ENCODE measurements around the gene DMPK.
"Not testable (repeated sequence)": the region's sequence is repeated elsewhere in the genome, so short reads cannot be mapped to it uniquely, and the experiment has no call there.

Gene DMPK

DNA sequence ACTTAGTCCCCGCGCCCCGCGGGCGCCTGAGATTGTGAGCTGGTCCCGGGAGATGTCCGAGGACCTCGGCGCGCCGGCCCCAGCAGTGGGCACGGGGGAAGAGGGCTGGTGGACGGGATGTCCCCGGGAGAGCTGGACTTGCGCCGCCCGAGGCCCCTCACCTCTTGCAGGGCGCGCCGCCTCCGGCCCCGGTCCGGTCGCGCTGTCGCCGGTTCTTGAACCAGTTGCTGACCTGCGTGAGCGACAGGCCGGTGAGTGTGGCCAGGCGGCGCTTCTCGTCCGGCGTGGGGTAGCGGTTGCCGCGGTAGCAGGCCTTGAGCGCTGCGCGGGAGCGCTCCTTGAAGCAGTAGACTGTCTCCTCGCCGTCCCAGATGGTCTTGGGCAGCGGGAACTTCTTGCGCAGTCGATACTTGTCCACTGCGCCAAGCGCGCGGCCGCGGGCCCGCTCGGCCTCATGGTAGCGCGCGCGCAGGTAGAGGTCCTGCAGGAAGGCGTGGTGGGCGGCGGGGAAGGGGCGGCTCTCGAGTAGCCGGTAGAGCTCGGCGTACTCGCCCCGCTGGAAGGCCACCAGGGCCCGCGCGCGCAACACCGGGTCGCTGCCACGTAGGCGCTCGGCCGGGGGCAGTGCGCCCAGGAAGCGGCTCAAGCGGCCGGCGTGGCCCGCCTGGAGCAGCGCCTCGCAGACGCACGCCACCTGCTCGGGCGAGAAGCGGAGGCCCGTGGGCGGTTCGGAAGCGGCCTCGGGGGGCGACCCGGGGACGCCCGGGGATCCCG lies 14.2 kb downstream of the DMPK start:
- DNase-seq, result no peak

DNA sequence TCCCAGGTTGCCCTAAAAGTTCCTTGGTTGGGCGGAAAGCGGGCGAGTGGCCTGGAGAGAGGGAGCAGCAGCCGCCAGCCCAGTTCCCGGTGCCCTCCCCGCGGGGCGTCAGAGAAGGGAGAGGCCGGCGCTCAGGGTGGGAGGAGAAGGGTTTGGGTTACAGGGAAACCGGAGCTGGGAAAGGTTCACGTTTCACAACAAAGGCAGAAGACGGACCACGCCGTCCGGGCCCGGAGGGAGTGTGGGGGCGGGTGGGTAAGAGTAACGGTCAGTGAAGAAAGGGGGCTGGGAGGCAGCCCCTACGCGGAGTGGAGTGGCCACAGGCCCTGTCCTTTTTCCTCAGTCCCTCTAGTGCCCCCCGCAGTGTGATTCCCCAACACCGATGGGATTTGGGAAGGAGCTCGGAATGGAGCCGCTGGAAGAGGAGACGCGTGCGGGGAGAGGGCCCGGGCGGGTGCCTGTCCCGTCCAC lies 14.8 kb downstream of the DMPK start:
- no peak for DNase-seq

GRCh38 chr19:45766869-45767346 lies 15.4 kb downstream of the DMPK start:
- no peak for DNase-seq

DNA sequence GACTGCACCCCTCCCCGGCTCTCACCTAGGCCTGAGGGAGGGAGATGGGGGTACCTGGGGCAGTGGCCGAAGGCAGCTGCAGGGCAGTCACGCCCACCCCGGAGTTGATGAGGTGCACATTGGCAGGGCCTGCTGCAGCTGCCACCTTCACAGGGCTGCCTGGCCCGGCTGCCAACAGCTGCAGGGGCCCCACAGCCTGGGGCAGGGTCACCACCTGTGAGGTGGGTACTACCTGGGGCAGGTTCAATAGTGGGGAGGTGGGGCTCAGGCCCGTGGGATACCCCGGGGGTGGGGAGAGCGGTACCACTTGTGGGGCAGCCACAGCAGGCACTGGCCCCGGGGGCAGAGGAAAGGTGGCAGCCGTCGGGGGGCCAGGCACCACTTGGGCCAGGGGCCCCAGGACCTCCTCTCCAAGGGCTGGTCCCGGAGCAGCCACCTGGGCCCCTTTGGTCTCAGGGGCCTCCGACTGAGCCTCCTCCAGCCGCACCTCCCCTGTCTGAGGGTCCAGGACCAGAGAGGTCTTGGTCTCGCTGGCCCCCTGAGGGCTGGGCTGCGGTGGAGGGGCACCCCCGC lies 15.9 kb downstream of the DMPK start:
- DNase-seq, result no peak

DNA sequence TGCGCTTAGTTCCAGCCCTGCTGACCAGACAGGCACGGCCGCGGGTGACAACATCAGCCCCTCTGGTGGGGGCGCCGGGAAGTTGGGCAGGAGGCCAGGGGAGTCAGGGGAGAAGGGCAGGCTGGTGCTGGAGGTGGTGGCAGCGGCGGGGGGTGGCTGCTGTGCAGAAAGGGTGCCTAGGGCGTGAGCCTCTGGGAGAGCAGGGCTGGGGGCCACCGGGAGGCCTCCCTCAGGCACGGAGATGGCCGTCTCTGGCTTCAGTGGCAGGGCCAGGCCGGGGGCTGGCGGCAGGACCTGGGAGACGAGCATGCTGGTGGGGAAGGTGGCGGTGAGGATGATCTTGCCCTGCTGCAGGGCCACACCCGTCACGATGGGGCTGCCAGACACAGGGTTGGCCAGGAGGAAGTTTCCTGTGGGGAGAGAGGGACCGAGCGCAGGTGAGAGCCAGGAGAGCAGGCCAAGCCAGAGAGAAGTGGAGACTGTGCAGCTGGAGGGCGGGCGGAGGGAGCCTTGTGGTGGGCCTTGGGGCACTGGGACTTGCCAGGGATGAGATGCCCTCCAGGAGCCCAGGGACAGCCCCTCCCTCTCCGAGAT lies 16.5 kb downstream of the DMPK start:
- DNase-seq, result no peak

DNA sequence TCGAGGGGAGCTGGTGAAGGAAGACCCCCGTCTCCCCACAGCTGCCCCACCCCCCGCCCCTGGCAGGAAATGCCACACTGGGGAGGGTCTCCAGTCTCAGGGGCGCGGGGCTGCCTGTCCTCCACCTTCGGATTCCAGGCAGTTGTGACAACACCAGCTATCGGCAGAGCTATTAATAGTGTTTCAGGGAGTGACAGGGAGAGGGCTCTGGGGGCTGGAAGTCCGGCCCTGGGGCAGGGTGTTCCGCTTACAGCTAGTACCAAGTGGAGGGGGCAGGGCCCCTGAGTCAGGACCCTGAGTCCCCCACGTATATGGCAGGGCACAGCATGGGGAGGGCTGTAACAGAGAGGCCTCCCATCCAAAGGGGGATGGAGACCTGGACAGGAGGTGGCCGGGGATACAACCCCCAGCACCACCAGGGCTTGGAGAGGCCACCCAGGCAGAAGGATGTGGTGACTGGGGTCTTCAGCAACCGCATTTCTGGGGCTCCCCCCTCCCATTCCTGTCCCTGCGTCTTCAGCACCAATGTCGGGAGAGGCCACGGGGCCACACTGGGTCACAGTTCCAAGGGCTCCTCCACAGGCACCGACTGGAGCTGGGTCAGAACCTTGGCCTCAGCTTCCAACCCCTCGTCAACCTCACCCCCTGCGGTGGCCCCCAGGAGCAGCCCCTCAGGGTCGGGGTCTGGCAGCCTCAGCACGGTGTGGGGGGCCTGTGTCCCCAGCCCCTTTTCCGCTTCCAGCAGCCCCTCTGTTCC lies 17.2 kb downstream of the DMPK start:
- no peak for DNase-seq

GRCh38 chr19:45764475-45764874 lies 17.8 kb downstream of the DMPK start:
- no peak for DNase-seq

DNA sequence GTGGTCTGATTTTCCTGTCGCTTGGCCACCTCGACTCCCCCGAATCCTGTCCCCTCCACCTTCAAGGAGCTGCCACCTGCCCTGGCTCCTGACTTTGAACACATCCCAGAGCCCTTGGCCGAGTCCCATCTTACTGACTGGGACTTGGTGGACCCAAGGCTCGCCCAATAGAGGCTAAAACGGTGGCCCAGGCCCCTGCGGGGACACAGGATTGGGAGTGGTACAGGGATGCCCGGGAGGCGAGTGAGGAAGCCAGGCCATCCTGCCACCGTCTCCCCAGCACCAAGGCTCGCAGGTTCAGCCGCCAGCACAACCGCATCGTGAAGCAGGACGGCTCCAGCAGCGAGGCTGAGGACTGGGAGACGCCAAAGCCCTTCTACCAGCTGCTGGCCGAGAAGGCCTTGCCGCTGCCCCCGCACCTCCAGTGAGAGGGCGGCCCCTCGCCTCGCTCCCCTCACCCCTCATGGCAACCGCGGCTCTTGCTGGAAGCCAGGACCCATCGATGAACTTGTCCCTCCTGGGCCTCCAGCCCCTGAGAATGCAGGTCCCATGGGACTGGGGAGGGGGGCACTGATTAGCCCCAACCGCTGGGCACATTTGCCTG lies 18.5 kb downstream of the DMPK start:
- no peak for DNase-seq

DNA sequence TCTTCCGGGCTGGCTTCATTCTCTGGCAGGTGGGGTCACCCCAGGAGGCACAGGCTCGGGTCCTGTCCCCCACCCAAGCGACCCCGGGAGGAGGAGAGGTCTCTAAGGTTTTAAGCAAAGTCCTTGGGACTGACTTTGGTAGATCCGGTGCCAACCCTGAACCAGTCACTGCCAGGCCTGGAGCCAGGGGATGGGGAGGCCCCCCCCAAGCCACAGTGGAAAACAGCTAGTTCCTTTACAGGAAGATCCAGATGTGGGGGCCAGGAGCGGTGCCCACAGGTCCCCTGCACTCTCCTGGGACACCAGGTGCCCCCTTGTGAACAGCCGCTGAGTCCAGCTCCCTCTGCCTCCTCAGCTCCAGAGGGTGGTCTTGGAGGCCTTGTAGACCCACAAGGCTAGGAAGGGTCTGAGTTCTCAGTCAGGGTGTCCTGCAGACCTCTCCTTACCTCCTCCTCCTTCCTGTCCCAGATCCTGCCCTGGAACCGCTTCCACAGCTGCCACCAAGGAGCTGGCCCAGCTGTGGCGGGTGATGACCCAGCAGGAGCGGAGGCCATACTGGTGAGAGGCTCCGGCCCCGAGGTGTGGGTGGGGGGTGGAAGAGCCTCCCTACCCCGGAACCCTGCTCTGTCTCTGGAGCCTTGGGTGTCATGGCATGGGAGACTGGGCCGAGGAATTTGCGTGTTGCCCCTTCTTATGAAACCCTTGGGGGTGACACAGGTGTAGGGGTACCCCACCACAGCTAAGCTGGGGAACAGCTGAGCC lies 19.2 kb downstream of the DMPK start:
- DNase-seq, result no peak

- DNase-seq, result no peak
Measured at GRCh38 chr19:45761714-45762113, 20.6 kb downstream of the DMPK start.

DNA sequence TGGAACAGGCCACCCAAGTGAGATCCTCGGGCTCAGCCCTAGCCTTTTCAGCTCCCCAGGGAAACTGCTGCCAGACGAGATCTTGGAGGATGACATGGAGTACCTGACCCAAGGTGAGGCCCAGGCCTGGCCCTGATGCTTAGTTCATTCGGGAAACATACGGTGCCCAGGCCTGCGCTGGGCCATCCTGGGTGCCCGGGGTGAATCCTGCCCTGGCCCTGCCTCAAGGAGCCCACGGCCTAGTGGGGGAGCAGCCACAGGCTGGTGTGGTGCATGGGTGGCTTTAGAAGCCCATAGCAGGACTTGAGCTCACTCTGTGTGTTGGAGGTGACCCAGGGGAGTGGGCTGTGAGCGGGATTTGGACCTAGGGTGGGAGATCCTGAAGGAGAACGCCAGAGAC lies 23.4 kb downstream of the DMPK start:
- no peak for DNase-seq

DNA sequence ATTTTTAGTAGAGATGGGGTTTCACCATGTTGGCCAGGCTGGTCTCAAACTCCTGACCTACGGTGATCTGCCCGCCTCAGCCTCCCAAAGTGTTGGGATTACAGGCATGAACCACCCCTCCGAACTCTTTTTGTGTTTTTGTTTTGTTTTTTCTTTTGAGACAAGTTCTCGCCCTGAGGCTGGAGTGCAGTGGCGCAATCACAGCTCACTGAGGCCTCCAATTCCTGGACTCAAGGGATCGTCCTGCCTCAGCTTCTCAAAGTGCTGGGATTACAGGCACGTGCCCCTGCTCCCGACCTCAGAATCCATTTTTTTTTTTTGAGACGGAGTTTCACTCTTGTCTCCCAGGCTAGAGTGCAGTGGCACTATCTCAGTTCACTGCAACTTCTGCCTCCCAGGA lies 24.6 kb downstream of the DMPK start:
- DNase-seq, result no peak

DNA sequence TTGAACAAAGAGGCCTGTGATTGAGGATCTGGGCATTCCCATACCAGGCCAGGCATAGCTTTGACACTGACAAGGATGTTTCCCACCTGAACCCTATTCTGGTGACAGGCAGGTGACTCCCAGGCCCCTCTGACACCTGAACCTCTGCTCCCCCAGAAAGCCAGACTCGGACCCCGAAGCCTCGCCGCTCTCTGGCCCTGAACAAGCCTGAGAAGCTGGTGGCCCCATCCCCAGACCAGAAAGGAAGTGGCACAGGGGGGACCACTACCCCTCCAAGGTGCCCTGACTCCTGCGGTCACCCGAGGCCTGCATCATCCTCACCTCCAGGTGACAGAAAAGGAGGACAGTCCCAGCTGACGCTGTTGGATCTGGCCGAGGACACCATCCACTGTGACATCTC lies 28.0 kb downstream of the DMPK start:
- no peak for DNase-seq

GRCh38 chr19:45753548-45753947 lies 28.7 kb downstream of the DMPK start:
- no peak for DNase-seq

- no peak for DNase-seq
Measured at GRCh38 chr19:45752639-45753038, 29.7 kb downstream of the DMPK start.

- not testable (repeated sequence) for DNase-seq
Measured at GRCh38 chr19:45751483-45751882, 30.8 kb downstream of the DMPK start.

GRCh38 chr19:45747513-45747912 lies 34.8 kb downstream of the DMPK start:
- DNase-seq, result no peak

- no peak for DNase-seq
Measured at GRCh38 chr19:45746866-45747265, 35.4 kb downstream of the DMPK start.

DNA sequence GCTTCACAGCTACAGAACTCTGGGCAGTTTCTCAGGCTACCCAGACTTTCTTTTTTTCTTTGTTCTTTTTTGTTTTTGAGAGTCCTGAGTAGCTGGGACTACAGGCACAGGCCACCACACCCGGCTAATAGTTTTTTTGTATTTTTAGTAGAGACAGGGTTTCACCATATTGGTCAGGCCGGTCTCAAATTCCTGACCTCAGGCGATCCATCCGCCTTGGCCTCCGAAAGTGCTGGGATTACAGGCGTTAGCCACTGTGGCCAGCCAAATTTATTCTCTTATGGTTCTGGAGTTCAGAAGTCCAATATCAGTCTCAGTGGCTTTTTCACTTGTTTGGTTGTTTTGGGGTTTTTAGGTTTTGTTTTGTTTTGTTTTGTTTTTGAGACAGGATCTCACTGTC lies 36.7 kb downstream of the DMPK start:
- no peak for DNase-seq

GRCh38 chr19:45742969-45743368 lies 39.3 kb downstream of the DMPK start:
- no peak for DNase-seq

DNA sequence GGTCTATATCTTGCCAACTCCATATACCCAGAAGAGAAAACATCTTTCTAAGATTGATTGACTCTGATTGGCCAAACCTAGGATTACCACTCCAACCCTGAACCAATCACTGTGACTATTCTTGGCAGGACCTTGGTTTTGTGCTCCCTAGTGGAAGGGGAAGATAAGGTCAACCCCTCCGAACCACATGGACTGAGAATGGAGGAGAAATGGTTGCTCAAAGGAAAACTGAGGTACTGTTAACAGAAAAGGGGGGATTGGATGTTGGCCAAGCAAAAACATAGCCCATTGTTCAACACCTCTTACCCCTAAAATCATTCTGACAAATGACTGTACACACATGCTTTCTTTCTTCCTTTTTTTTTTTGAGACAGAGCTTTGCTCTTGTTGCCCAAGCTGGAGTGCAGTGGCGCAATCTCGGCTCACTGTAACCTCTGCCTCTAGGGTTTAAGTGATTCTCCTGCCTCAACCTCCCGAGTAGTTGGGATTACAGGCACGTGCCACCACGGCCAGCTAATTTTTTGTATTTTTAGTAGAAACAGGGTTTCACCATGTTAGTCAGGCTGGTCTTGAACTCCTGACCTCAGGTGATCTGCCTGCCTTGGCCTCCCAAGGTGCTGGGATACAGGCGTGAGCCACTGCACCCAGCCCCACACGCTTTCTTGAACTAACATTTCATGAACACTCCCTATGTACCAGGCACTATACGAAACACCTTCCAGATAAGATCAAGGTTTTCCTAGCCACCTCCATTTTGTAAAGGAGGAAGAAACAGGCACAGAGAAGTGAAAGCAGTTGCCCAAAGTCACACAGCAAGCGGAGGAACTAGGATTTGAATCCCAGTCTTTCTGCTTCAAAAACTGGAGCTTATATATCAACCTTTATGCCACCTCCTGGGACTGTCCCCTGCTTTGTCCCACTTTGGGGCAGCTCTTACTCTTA lies 42.5 kb downstream of the DMPK start:
- DNase-seq, result no peak
